ENCODE data around the gene SCYL2.

SCYL2 gene

DNA sequence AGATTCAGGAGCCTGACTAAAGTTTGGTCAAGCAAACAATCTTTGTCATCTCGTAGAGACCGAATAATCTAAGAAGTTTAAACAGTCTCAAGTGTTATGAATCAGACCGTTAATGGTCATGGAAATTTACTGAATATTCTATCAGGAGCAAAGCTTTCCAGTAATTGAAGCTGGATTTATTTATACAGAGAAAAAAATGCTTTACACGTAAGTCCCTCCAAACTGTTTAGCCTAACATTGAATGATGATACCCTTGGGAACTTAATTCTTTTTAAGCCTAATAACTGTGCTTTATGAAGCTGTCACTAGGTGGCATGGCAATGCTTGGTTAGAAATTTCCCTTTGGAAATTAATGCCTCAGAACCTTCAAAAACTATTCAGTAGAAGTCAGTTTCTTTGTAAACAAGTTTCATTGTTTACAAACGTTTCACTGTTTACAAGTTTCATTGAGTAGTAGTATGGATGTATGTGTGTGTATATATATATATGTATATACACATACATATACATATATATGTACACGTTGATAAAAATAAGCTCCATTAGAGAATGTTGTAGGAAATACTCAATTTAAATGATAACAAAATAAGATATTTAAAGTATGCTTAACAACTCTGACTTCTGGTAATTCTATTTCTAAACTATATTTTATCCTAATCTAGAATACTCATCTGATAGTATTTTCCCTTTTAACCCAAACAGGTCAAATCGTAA, 32.2 kb upstream of the SCYL2 start (continued):
- TF ChIP-seq, protein P1, sequence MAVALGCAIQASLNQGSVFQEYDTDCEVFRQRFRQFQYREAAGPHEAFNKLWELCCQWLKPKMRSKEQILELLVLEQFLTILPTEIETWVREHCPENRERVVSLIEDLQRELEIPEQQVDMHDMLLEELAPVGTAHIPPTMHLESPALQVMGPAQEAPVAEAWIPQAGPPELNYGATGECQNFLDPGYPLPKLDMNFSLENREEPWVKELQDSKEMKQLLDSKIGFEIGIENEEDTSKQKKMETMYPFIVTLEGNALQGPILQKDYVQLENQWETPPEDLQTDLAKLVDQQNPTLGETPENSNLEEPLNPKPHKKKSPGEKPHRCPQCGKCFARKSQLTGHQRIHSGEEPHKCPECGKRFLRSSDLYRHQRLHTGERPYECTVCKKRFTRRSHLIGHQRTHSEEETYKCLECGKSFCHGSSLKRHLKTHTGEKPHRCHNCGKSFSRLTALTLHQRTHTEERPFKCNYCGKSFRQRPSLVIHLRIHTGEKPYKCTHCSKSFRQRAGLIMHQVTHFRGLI (tag by site-specific recombination; IDR thresholded peaks at IDR 0.05): no peak
- TF ChIP-seq ZNF302 (tag by site-specific recombination; IDR thresholded peaks at IDR 0.05; ENCODE audit: low read depth) (no peak), ZNF654 (tag by site-specific recombination; IDR thresholded peaks at IDR 0.05; ENCODE audit: low read depth) (peak; percentile 89), GLIS2 (tag by site-specific recombination; IDR thresholded peaks at IDR 0.05) (no peak), ZNF777 (tag by site-specific recombination; IDR thresholded peaks at IDR 0.05; ENCODE audit: borderline replicate concordance) (no peak), OSR2 (tag by site-specific recombination; IDR thresholded peaks at IDR 0.05) (no peak), GFI1B (tag by site-specific recombination; IDR thresholded peaks at IDR 0.05) (no peak), FEZF1 (tag by site-specific recombination; IDR thresholded peaks at IDR 0.05) (no peak), PRDM1 (tag by site-specific recombination; IDR thresholded peaks at IDR 0.05) (peak; percentile 47; the same call in 1 of the 2 replicates), ZNF157 (tag by site-specific recombination; IDR thresholded peaks at IDR 0.05) (no peak)
- TF ChIP-seq, protein P2, sequence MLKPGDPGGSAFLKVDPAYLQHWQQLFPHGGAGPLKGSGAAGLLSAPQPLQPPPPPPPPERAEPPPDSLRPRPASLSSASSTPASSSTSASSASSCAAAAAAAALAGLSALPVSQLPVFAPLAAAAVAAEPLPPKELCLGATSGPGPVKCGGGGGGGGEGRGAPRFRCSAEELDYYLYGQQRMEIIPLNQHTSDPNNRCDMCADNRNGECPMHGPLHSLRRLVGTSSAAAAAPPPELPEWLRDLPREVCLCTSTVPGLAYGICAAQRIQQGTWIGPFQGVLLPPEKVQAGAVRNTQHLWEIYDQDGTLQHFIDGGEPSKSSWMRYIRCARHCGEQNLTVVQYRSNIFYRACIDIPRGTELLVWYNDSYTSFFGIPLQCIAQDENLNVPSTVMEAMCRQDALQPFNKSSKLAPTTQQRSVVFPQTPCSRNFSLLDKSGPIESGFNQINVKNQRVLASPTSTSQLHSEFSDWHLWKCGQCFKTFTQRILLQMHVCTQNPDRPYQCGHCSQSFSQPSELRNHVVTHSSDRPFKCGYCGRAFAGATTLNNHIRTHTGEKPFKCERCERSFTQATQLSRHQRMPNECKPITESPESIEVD (tag by site-specific recombination; IDR thresholded peaks at IDR 0.05): peak; percentile 50; the same call in 1 of the 2 replicates

DNA sequence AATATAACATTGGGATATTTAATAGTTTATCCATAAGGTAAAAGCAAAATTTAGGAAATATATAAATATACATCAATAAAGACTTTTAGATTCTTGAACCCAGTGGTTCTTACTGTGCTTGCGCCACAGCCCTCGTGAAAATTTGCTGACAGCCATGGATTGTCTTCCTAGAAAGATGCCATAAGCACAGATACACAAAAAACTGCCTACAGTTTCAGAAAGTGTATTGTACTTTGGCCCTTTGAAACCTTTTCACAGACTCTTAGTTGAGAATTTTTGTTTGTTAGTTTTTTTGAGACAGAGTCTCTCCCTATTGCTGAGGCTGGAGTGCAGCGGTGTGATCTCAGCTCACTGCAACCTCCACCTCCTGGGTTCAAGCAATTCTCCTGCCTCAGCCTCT, 28.2 kb upstream of the SCYL2 start:
- H3K27ac ChIP-seq (ENCODE audit: extremely low read depth, low read depth, low read length): no peak overlapping the region
- TF ChIP-seq ZNF133 (tag by site-specific recombination; IDR thresholded peaks at IDR 0.05) (no peak), ZNF571 (tag by site-specific recombination; IDR thresholded peaks at IDR 0.05) (no peak), ZIC2 (tag by site-specific recombination; IDR thresholded peaks at IDR 0.05) (no peak), ZNF214 (tag by site-specific recombination; IDR thresholded peaks at IDR 0.05; ENCODE audit: borderline replicate concordance) (no peak), SETDB1 (IDR thresholded peaks at IDR 0.05; ENCODE audit: insufficient read length, low read length) (no peak), ZNF585B (tag by site-specific recombination; IDR thresholded peaks at IDR 0.05) (no peak), ZNF658 (tag by site-specific recombination; IDR thresholded peaks at IDR 0.05) (no peak), ZNF23 (tag by site-specific recombination; IDR thresholded peaks at IDR 0.05; ENCODE audit: borderline replicate concordance) (no peak), MYNN (tag by site-specific recombination; IDR thresholded peaks at IDR 0.05; ENCODE audit: borderline replicate concordance) (no peak), ZNF24 (tag by site-specific recombination; IDR thresholded peaks at IDR 0.05) (no peak)
- TF ChIP-seq, protein P3, sequence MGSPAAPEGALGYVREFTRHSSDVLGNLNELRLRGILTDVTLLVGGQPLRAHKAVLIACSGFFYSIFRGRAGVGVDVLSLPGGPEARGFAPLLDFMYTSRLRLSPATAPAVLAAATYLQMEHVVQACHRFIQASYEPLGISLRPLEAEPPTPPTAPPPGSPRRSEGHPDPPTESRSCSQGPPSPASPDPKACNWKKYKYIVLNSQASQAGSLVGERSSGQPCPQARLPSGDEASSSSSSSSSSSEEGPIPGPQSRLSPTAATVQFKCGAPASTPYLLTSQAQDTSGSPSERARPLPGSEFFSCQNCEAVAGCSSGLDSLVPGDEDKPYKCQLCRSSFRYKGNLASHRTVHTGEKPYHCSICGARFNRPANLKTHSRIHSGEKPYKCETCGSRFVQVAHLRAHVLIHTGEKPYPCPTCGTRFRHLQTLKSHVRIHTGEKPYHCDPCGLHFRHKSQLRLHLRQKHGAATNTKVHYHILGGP (tag by site-specific recombination; IDR thresholded peaks at IDR 0.05): no peak
- CTCF ChIA-PET: no interaction called here
- H3K4me3 ChIP-seq (ENCODE audit: low read depth, low read length): no peak overlapping the region
- H3K9me3 ChIP-seq (ENCODE audit: control insufficient read depth, insufficient read depth, low read depth, low read length): no peaks in the 10 kb centered on the region
- H3K36me3 ChIP-seq (ENCODE audit: control insufficient read depth in 2 of 2, insufficient read depth in 1 of 2, low read length in 2 of 2): no peaks in the 10 kb centered on the region
- no peaks in the 10 kb centered on the region for H3K4me1 ChIP-seq (ENCODE audit: control insufficient read depth, insufficient read depth, low read length)
- POLR2A ChIA-PET: no interaction called here

Measured in HEK293 (cell line).